Calu3 (cell line): ENCODE measurements around the gene PHLDB3. TPM values are rescaled to one million over a fixed set of nuclear protein-coding genes. Genes with fewer than 3 reads are reported as not detected.

Source experiments
- BruUV-seq: library from RNA; stranded (reverse); fragments of 400-500 nt; replicated peaks from 2 replicates; lab custom pipeline; 2021; lab: Mats Ljungman, UMichigan
- CTCF ChIA-PET: fragments of 300-600 bp; sonication (Branson Sonifier 250); formaldehyde crosslinking; loops from one replicate; lab custom pipeline; 2022; ENCODE audit warnings: antibody characterized with exemption; lab: Charles Lee
- DNase-seq: peaks from one replicate; pipeline ENCODE4 v3.0.0; 2022
- H3K27ac Mint-ChIP-seq: one replicate; pipeline ENCODE4 v1.8.0; 2022; ENCODE audit warnings: mixed read lengths; ENCODE audit not compliant: unreplicated experiment
- H3K27me3 Mint-ChIP-seq: one replicate; pipeline ENCODE4 v1.8.0; 2022; ENCODE audit warnings: mixed read lengths; ENCODE audit not compliant: unreplicated experiment
- H3K36me3 Mint-ChIP-seq: one replicate; pipeline ENCODE4 v1.8.0; 2022; ENCODE audit warnings: mild to moderate bottlenecking, moderate library complexity, mixed read lengths; ENCODE audit not compliant: insufficient read depth, unreplicated experiment
- H3K4me1 Mint-ChIP-seq: one replicate; pipeline ENCODE4 v1.8.0; 2022; ENCODE audit warnings: mild to moderate bottlenecking, low read depth, mixed read lengths; ENCODE audit not compliant: unreplicated experiment
- H3K4me3 Mint-ChIP-seq: one replicate; pipeline ENCODE4 v1.8.0; 2022; ENCODE audit warnings: mild to moderate bottlenecking, low read depth, moderate library complexity, mixed read lengths; ENCODE audit not compliant: unreplicated experiment
- H3K9me3 Mint-ChIP-seq: one replicate; pipeline ENCODE4 v1.8.0; 2022; ENCODE audit warnings: low read depth, mixed read lengths; ENCODE audit not compliant: unreplicated experiment
- CTCF ChIP-seq: fragments of 200-600 bp; IDR thresholded peaks from one replicate; pipeline ENCODE4 v1.8.0; 2022; ENCODE audit warnings: antibody characterized with exemption; ENCODE audit not compliant: unreplicated experiment
- intact Hi-C: fragments of 100-400 bp; cut with micrococcal nuclease; formaldehyde crosslinking; loops from one replicate; pipeline ENCODE4 v1.10.0; 2022; ENCODE audit not compliant: unreplicated experiment
- total RNA-seq: library from RNA; stranded (reverse); gene quantifications from 2 replicates; pipeline ENCODE4 v1.2.3, GENCODE V29; 2022

PHLDB3 gene
- total RNA-seq, 1 experiment from 2014 or later, result 24.7 TPM

GRCh38 chr19:43489979-43490599, 14.5 kb downstream of the PHLDB3 start:
- Mint-ChIP-seq H3K9me3 (no peaks in the 10 kb centered on the region), H3K4me3 (no peak overlapping the region), H3K36me3 (peaks cover 9% of the 10 kb centered on the region), H3K27me3 (no peaks in the 10 kb centered on the region), H3K27ac (no peak overlapping the region), H3K4me1 (no peaks in the 10 kb centered on the region)
- intact Hi-C loops, result no loop called here
- CTCF ChIA-PET, result no interaction called here
- no TSS peak for BruUV-seq
- DNase-seq, result no peak
- no peak for TF ChIP-seq CTCF

GRCh38 chr19:43489310-43489709, 15.2 kb downstream of the PHLDB3 start:
- peaks cover 9% of the 10 kb centered on the region for H3K36me3 Mint-ChIP-seq
- H3K4me3 Mint-ChIP-seq, result no peak overlapping the region
- H3K27ac Mint-ChIP-seq, result no peak overlapping the region
- no TSS peak for BruUV-seq
- CTCF ChIA-PET, result interaction anchor here (0.5 to 0.7 kb wide), 2 partner anchors 42 to 474 kb away, joined by 3 to 4 read pairs; no protein-coding TSS in a partner anchor
- no peak for DNase-seq
- intact Hi-C loops, result no loop called here
- H3K9me3 Mint-ChIP-seq, result no peaks in the 10 kb centered on the region
- TF ChIP-seq CTCF, result no peak
- no peaks in the 10 kb centered on the region for H3K27me3 Mint-ChIP-seq
- H3K4me1 Mint-ChIP-seq, result no peaks in the 10 kb centered on the region

GRCh38 chr19:43488179-43488578, 16.4 kb downstream of the PHLDB3 start:
- DNase-seq, result no peak
- Mint-ChIP-seq H3K9me3 (no peaks in the 10 kb centered on the region), H3K4me1 (no peaks in the 10 kb centered on the region), H3K4me3 (no peak overlapping the region), H3K27ac (no peak overlapping the region), H3K36me3 (peaks cover 9% of the 10 kb centered on the region), H3K27me3 (no peaks in the 10 kb centered on the region)
- intact Hi-C loops, result no loop called here
- BruUV-seq, result no TSS peak
- no peak for TF ChIP-seq CTCF
- CTCF ChIA-PET, result interaction anchor here (0.7 kb wide), 1 partner anchor 25 kb away, joined by 3 read pairs; no protein-coding TSS in a partner anchor

GRCh38 chr19:43486412-43486811, 18.1 kb downstream of the PHLDB3 start:
- Mint-ChIP-seq H3K4me3 (no peak overlapping the region), H3K27ac (no peak overlapping the region), H3K4me1 (no peaks in the 10 kb centered on the region), H3K27me3 (no peaks in the 10 kb centered on the region), H3K9me3 (no peaks in the 10 kb centered on the region), H3K36me3 (peaks cover 9% of the 10 kb centered on the region)
- no peak for DNase-seq
- intact Hi-C loops, result no loop called here
- TF ChIP-seq CTCF, result no peak
- BruUV-seq, result no TSS peak
- CTCF ChIA-PET, result no interaction called here
